SU-DHL-6 (cell line): Measurements from ENCODE around the gene ADAM8.

Experiments used
- H2AFZ ChIP-seq: fragments of 200-600 bp; sonication (generic); 2 replicates; pipeline ENCODE4 v1.6.1; 2014; ENCODE audit warnings: low read depth, mild to moderate bottlenecking, moderate library complexity, mixed read lengths, antibody characterized with exemption, low read length; ENCODE audit not compliant: severe bottlenecking
- H3F3A ChIP-seq: fragments of 200-600 bp; shearing (Covaris generic); 2 replicates; pipeline ENCODE4 v1.6.0; 2016; ENCODE audit warnings: antibody characterized with exemption, mild to moderate bottlenecking; ENCODE audit not compliant: insufficient read depth
- H3K27ac ChIP-seq: fragments of 200-600 bp; sonication (generic); 2 replicates; pipeline ENCODE4 v1.5.1; 2016; ENCODE audit warnings: low read depth, mild to moderate bottlenecking, low read length, moderate library complexity, mixed read lengths
- H3K27me3 ChIP-seq: fragments of 200-600 bp; sonication (generic), shearing (Covaris generic); 2 replicates; pipeline ENCODE4 v1.6.0; 2014; ENCODE audit warnings: mild to moderate bottlenecking, low read length
- H3K36me3 ChIP-seq: fragments of 200-600 bp; sonication (generic); 2 replicates; pipeline ENCODE4 v1.6.1; 2014; ENCODE audit warnings: mild to moderate bottlenecking, low read length, mixed read lengths
- H3K4me2 ChIP-seq: fragments of 300-600, 200-600 bp; shearing (Covaris generic), sonication (generic); 2 replicates; pipeline ENCODE4 v1.6.0; 2014; ENCODE audit warnings: low read length, low read depth, mild to moderate bottlenecking; ENCODE audit not compliant: poor library complexity, severe bottlenecking
- H3K4me3 ChIP-seq: fragments of 200-600 bp; sonication (generic); 2 replicates; pipeline ENCODE4 v1.5.1; 2014; ENCODE audit warnings: antibody characterized with exemption, low read length, mild to moderate bottlenecking, mixed read lengths; ENCODE audit not compliant: insufficient read depth, poor library complexity, severe bottlenecking
- H3K79me2 ChIP-seq: fragments of 200-600 bp; sonication (generic); 2 replicates; pipeline ENCODE4 v1.6.1; 2014; ENCODE audit warnings: mild to moderate bottlenecking, low read length, moderate library complexity; ENCODE audit not compliant: insufficient read depth
- H3K9ac ChIP-seq: fragments of 200-600 bp; sonication (generic); 2 replicates; pipeline ENCODE4 v1.7.0; 2014; ENCODE audit warnings: mild to moderate bottlenecking, low read length
- H3K9me2 ChIP-seq: fragments of 200-600 bp; sonication (generic); replicated peaks from 2 replicates; pipeline ENCODE4 v1.6.1; 2014; ENCODE audit warnings: low read length; ENCODE audit not compliant: insufficient read depth
- H3K9me3 ChIP-seq: fragments of 200-600 bp; sonication (generic); 2 replicates; pipeline ENCODE4 v1.6.1; 2014; ENCODE audit warnings: low read length, mixed read lengths; ENCODE audit not compliant: insufficient read depth
- H4K20me1 ChIP-seq: fragments of 200-600 bp; sonication (generic); 2 replicates; pipeline ENCODE4 v1.6.1; 2014; ENCODE audit warnings: low read depth, mild to moderate bottlenecking, antibody characterized with exemption, low read length, moderate library complexity, mixed read lengths
- EZH2phosphoT487 ChIP-seq: fragments of 200-600 bp; sonication (generic), shearing (Covaris generic); conservative IDR thresholded peaks from 2 replicates; pipeline ENCODE4 v1.6.1; 2018; ENCODE audit warnings: mild to moderate bottlenecking, antibody characterized with exemption, low read length, moderate library complexity, mixed read lengths
- TF ChIP-seq, protein P1 (sequence below): fragments of 200-600 bp; sonication (generic); IDR thresholded peaks from one replicate; pipeline ENCODE4 v1.5.1; 2017; ENCODE audit warnings: antibody characterized with exemption, mild to moderate bottlenecking, low read length, moderate library complexity; ENCODE audit not compliant: insufficient read depth, poor library complexity, severe bottlenecking

The ADAM8 gene

DNA sequence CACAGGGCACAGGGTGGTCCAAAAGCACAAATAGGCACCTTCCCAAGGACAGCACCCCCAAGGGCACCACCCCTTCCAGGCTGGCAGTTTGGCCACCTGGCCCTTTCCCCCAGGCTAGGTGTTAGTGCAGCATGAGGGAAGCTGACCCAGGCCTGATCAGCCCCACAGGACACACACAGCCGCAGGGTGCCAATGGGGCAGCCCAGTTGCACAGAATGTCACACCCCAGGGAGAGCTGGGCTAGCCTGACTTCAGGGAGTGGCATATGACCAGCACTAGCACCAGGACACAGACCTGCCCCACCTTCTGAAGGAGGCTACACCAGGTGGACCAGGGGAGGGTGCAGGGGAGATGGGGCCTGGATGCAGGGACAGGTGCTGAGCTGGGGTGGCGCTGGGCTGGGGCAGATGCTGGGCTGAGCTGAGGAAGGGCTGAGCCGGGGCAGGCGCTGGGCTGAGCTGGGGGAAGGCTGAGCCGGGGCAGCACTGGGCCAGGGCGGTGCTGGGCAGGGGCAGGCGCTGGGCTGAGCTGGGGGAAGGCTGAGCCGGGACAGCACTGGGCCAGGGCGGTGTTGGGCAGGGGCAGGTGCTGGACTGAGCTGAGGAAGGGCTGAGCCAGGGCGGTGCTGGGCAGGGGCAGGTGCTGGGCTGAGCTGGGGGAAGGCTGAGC is 3.9 kb upstream of the ADAM8 start:
- no peaks in the 10 kb centered on the region for H3F3A ChIP-seq
- H3K4me3 ChIP-seq = no peak overlapping the region
- no peak overlapping the region for H2AFZ ChIP-seq
- no peak overlapping the region for H3K9ac ChIP-seq
- H3K79me2 ChIP-seq = no peaks in the 10 kb centered on the region
- H3K9me3 ChIP-seq = no peaks in the 10 kb centered on the region
- H3K27ac ChIP-seq = no peak overlapping the region
- no peak overlapping the region for H3K4me2 ChIP-seq
- no peak for TF ChIP-seq EZH2phosphoT487
- TF ChIP-seq, protein P1, sequence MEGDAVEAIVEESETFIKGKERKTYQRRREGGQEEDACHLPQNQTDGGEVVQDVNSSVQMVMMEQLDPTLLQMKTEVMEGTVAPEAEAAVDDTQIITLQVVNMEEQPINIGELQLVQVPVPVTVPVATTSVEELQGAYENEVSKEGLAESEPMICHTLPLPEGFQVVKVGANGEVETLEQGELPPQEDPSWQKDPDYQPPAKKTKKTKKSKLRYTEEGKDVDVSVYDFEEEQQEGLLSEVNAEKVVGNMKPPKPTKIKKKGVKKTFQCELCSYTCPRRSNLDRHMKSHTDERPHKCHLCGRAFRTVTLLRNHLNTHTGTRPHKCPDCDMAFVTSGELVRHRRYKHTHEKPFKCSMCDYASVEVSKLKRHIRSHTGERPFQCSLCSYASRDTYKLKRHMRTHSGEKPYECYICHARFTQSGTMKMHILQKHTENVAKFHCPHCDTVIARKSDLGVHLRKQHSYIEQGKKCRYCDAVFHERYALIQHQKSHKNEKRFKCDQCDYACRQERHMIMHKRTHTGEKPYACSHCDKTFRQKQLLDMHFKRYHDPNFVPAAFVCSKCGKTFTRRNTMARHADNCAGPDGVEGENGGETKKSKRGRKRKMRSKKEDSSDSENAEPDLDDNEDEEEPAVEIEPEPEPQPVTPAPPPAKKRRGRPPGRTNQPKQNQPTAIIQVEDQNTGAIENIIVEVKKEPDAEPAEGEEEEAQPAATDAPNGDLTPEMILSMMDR = no peak
- H3K27me3 ChIP-seq = no peaks in the 10 kb centered on the region
- H3K9me2 ChIP-seq = no peaks in the 10 kb centered on the region
- no peaks in the 10 kb centered on the region for H3K36me3 ChIP-seq
- H4K20me1 ChIP-seq = no peaks in the 10 kb centered on the region

GRCh38 chr10:133279326-133280226 is 2.9 kb upstream of the ADAM8 start:
- Histone ChIP-seq H3F3A (no peaks in the 10 kb centered on the region), H3K27me3 (no peaks in the 10 kb centered on the region), H3K9me2 (no peaks in the 10 kb centered on the region), H3K4me3 (no peak overlapping the region), H3K79me2 (no peaks in the 10 kb centered on the region), H2AFZ (no peak overlapping the region), H3K9ac (no peak overlapping the region), H3K36me3 (no peaks in the 10 kb centered on the region), H3K4me2 (no peak overlapping the region), H3K27ac (no peak overlapping the region), H3K9me3 (no peaks in the 10 kb centered on the region), H4K20me1 (no peaks in the 10 kb centered on the region)
- TF ChIP-seq EZH2phosphoT487 = no peak
- TF ChIP-seq, protein P1 = no peak

GRCh38 chr10:133278577-133279265 is 2.1 kb upstream of the ADAM8 start:
- Histone ChIP-seq H3K36me3 (no peaks in the 10 kb centered on the region), H3K9ac (no peak overlapping the region), H3K9me2 (no peaks in the 10 kb centered on the region), H3K27me3 (no peaks in the 10 kb centered on the region), H4K20me1 (no peaks in the 10 kb centered on the region), H3K4me2 (no peak overlapping the region), H3F3A (no peaks in the 10 kb centered on the region), H3K9me3 (no peaks in the 10 kb centered on the region), H3K79me2 (no peaks in the 10 kb centered on the region), H3K4me3 (no peak overlapping the region), H3K27ac (0 out of 2 replicates have a peak overlapping the region, but pooled peaks have one; percentile 12), H2AFZ (no peak overlapping the region)
- TF ChIP-seq, protein P1 = no peak
- no peak for TF ChIP-seq EZH2phosphoT487
